Endodermal cell (in vitro differentiated cells): ENCODE results near the gene SVIL. TPM values are rescaled to one million over a fixed set of nuclear protein-coding genes. Genes with fewer than 3 reads are reported as not detected.
A peak's percentile ranks its signal among the peaks of the same experiment; 100 is the strongest.
"Not testable (repeated sequence)": the region's sequence is repeated elsewhere in the genome, so short reads cannot be mapped to it uniquely, and the experiment has no call there.

Source experiments
- DNase-seq: peaks from one replicate; pipeline ENCODE4 v3.0.0-alpha.2; 2017
- H3K27ac ChIP-seq: 2 replicates; pipeline ENCODE4 v1.5.1; 2013; ENCODE audit warnings: mild to moderate bottlenecking, low read depth, low read length, moderate library complexity
- H3K27me3 ChIP-seq: 2 replicates; pipeline ENCODE4 v1.6.1; 2013; ENCODE audit warnings: mild to moderate bottlenecking, low read length, moderate library complexity; ENCODE audit not compliant: insufficient read depth, control insufficient read depth, poor library complexity, severe bottlenecking
- H3K36me3 ChIP-seq: 2 replicates; pipeline ENCODE4 v1.7.0; 2013; ENCODE audit warnings: mild to moderate bottlenecking, low read length, moderate library complexity; ENCODE audit not compliant: control insufficient read depth, insufficient read depth
- H3K4me1 ChIP-seq: one replicate; pipeline ENCODE4 v1.7.0; 2013; ENCODE audit warnings: low read length; ENCODE audit not compliant: control insufficient read depth, insufficient read depth
- H3K4me3 ChIP-seq: 2 replicates; pipeline ENCODE4 v1.5.1; 2013; ENCODE audit warnings: mild to moderate bottlenecking, low read length, moderate library complexity
- H3K9ac ChIP-seq: 2 replicates; pipeline ENCODE4 v1.6.1; 2013; ENCODE audit warnings: mild to moderate bottlenecking, low read length, moderate library complexity; ENCODE audit not compliant: poor library complexity, severe bottlenecking; ENCODE audit errors: extremely low read depth
- H3K9me3 ChIP-seq: 2 replicates; pipeline ENCODE4 v1.6.1; 2013; ENCODE audit warnings: mild to moderate bottlenecking, low read length, moderate library complexity; ENCODE audit not compliant: control insufficient read depth
- H3K27ac Mint-ChIP-seq: 2 replicates; pipeline ENCODE4 v1.8.0; 2020; ENCODE audit warnings: mixed read lengths
- H3K27me3 Mint-ChIP-seq: 2 replicates; pipeline ENCODE4 v1.8.0; 2021; ENCODE audit warnings: mild to moderate bottlenecking, mixed read lengths; ENCODE audit not compliant: insufficient read depth
- H3K36me3 Mint-ChIP-seq: 2 replicates; pipeline ENCODE4 v1.8.0; 2020; ENCODE audit warnings: low read depth, mixed read lengths
- H3K4me1 Mint-ChIP-seq: 2 replicates; pipeline ENCODE4 v1.8.0; 2020; ENCODE audit warnings: mixed read lengths
- H3K4me3 Mint-ChIP-seq: 2 replicates; pipeline ENCODE4 v1.8.0; 2020; ENCODE audit warnings: mild to moderate bottlenecking, moderate library complexity, mixed read lengths
- H3K9me3 Mint-ChIP-seq: 2 replicates; pipeline ENCODE4 v1.8.0; 2020; ENCODE audit warnings: mild to moderate bottlenecking, mixed read lengths
- CTCF ChIP-seq: fragments of 200-600 bp; sonication (generic); conservative IDR thresholded peaks from 2 replicates; pipeline ENCODE4 v1.5.0; 2021; ENCODE audit warnings: antibody characterized with exemption, mild to moderate bottlenecking
- WGBS, 2 experiments: methylation state at CpG; one replicate each; pipeline versions ENCODE4 v1.1.5 to v1.1.7; 2013; ENCODE audit warnings: missing lambda C conversion rate in 2 of 2, mixed read lengths in 1 of 2; ENCODE audit not compliant: insufficient coverage in 1 of 2, insufficient read length in 1 of 2; 5-methylcytosine and 5-hydroxymethylcytosine counted together
- total RNA-seq, 2 donors: library from RNA; stranded (reverse); fragmentation: NEBNext Ultra II Directional in 1 of 2; extraction: Animal tissue kit (Norgen Biotek cat#: 25700) in 1 of 2; gene quantifications; 2 replicates in 1 of 2; 3 replicates in 1 of 2; pipeline ENCODE4 v1.2.1, GENCODE V29; 2021

SVIL gene
- total RNA-seq, 2 donors from 2014 or later, result 25.2 to 32.9 TPM

GRCh38 chr10:29608476-29609301 is 26.1 kb downstream of the SVIL start:
- no peak overlapping the region for H3K4me3 Mint-ChIP-seq
- Histone ChIP-seq H3K9ac (no peak overlapping the region), H3K9me3 (peaks cover 13% of the 10 kb centered on the region), H3K27me3 (no peaks in the 10 kb centered on the region), H3K36me3 (no peaks in the 10 kb centered on the region), H3K4me3 (no peak overlapping the region), H3K27ac (no peak overlapping the region), H3K4me1 (no peaks in the 10 kb centered on the region)
- H3K36me3 Mint-ChIP-seq, result peaks cover 11% of the 10 kb centered on the region
- no peak overlapping the region for H3K27ac Mint-ChIP-seq
- no peaks in the 10 kb centered on the region for H3K27me3 Mint-ChIP-seq
- TF ChIP-seq CTCF, result no peak
- no peaks in the 10 kb centered on the region for H3K4me1 Mint-ChIP-seq
- DNase-seq, result peak; percentile 33
- 66 to 81% methylated on average over 6 to 11 of the region's 11 CpGs for WGBS, 2 experiments
- H3K9me3 Mint-ChIP-seq, result peaks cover 6% of the 10 kb centered on the region

GRCh38 chr10:29608062-29608461 is 26.7 kb downstream of the SVIL start:
- 69 to 92% methylated on average over 3 to 4 of the region's 4 CpGs for WGBS, 2 experiments
- no peaks in the 10 kb centered on the region for H3K36me3 ChIP-seq
- no peak overlapping the region for H3K4me3 ChIP-seq
- peaks cover 6% of the 10 kb centered on the region for H3K9me3 Mint-ChIP-seq
- no peak overlapping the region for H3K4me3 Mint-ChIP-seq
- H3K9me3 ChIP-seq, result peaks cover 13% of the 10 kb centered on the region
- H3K36me3 Mint-ChIP-seq, result peaks cover 11% of the 10 kb centered on the region
- H3K27ac ChIP-seq, result no peak overlapping the region
- peak; percentile 60 for DNase-seq
- no peaks in the 10 kb centered on the region for H3K4me1 Mint-ChIP-seq
- no peak overlapping the region for H3K9ac ChIP-seq
- H3K27ac Mint-ChIP-seq, result no peak overlapping the region
- no peaks in the 10 kb centered on the region for H3K27me3 ChIP-seq
- H3K4me1 ChIP-seq, result no peaks in the 10 kb centered on the region
- peak; percentile 14 for TF ChIP-seq CTCF
- H3K27me3 Mint-ChIP-seq, result no peaks in the 10 kb centered on the region

- no peak for TF ChIP-seq CTCF
- no peaks in the 10 kb centered on the region for H3K4me1 ChIP-seq
- Mint-ChIP-seq H3K4me1 (no peaks in the 10 kb centered on the region), H3K36me3 (peaks cover 11% of the 10 kb centered on the region), H3K27me3 (no peaks in the 10 kb centered on the region), H3K4me3 (no peak overlapping the region), H3K9me3 (peaks cover 6% of the 10 kb centered on the region), H3K27ac (no peak overlapping the region)
- DNase-seq, result peak; percentile 28
- no peak overlapping the region for H3K27ac ChIP-seq
- WGBS, 2 experiments, result 98 to 100% methylated on average over 3 to 4 of the region's 4 CpGs
- H3K36me3 ChIP-seq, result no peaks in the 10 kb centered on the region
- no peak overlapping the region for H3K4me3 ChIP-seq
- no peak overlapping the region for H3K9ac ChIP-seq
- no peaks in the 10 kb centered on the region for H3K27me3 ChIP-seq
- peaks cover 13% of the 10 kb centered on the region for H3K9me3 ChIP-seq
These were observed 27.2 kb downstream of the SVIL start for GRCh38 chr10:29607576-29607975.

- H3K27me3 ChIP-seq, H3K4me1 ChIP-seq, H3K4me1 Mint-ChIP-seq, H3K9me3 Mint-ChIP-seq, H3K36me3 ChIP-seq, H3K27ac ChIP-seq, H3K4me3 ChIP-seq, H3K27ac Mint-ChIP-seq, H3K27me3 Mint-ChIP-seq, H3K4me3 Mint-ChIP-seq, H3K9ac ChIP-seq: not testable (repeated sequence)
- DNase-seq, result peak; percentile 0
- peaks cover 13% of the 10 kb centered on the region for H3K9me3 ChIP-seq
- WGBS, 2 experiments, result 78 to 87% methylated on average over 5 to 7 of the region's 7 CpGs
- peaks cover 11% of the 10 kb centered on the region for H3K36me3 Mint-ChIP-seq
These were observed 28.1 kb downstream of the SVIL start for GRCh38 chr10:29606693-29607092.
